HG02870 (cell line): ENCODE measurements around the gene LRCH4.
"Not testable (repeated sequence)": the region's sequence is repeated elsewhere in the genome, so short reads cannot be mapped to it uniquely, and the experiment has no call there.

Experiments
- ATAC-seq: cut with Tn5 transposase; IDR thresholded peaks from one replicate; pipeline ENCODE4 v1.9.1; 2021; ENCODE audit warnings: mild to moderate bottlenecking, moderate library complexity; ENCODE audit not compliant: unreplicated experiment

The LRCH4 gene

DNA sequence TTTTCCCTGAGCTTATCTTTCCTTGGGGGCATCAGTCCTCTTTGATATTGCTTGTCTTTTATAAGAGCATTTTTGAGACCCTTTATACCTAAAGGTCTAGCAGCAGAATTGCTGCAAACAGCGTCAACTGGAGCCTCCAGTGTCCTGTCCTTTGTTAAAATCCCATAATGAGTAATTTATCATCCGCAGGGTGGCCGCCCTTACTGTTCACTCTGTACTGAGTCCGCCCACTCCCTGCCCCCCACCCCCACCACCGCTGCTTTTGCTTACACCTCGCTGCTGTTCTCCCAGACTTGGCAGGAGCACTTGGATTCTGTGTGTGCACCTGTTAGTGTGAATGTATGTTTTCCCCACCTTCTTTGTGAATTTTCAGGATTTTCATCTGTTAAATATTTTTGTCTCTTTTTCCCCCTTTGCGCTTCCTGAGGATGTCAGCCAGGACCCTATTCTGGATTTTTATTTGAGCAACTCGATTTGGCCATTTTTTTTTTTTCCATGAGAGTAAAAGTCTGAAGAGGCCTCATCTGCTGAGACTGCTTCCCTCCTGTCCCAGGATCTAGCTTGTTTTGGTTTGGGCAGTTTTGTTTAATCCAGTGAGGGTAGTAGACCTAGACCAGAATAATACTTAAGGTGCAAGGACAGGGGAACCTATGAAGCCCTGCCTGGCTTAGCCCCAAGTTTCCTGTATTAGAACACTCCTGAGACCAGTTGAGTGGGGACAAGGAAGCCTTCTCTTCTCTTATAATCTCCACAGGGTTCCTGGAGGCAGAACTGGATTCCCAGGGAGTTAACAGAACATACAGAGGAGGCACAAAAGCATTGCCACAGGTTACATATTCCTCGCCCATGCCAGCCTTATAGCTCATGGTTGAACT lies 38.8 kb downstream of the LRCH4 start:
- no peak for ATAC-seq

DNA sequence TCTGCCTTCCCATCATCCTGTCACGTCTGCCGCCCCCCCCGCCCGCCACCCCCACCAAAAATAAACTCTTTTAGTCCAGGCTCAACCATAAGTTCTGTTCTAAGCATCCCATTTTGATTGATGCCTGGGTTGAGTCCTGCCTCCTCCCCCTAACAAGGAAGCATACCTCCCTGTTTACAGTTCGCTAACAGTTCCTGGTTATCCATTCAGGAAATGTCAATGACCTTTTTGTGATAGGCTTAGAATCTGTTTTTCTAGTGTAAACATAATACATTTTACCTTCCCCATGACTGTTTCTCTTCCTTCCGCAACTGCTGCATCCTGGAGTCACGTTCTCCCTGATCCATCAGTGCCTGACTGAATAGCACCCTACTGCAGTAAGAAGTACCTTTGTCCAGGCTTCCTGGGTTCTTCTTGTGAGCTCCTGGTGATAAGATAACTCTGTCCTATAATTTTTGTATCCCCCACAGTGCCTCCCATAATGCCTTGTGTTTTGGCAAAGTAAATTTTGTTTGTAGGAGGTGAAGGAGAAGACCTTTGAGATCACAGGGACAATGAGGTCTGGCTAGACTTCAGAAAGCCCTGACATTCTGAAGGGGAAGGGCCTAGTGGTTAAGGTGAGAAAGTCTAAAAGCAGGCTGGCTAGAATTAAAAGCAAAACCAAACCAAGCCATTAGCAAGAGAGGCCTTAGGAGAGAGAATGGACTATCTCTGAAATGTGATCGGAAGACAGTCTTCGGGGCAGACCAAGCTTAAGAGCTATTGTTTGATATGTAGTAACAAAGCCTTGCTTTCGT lies 39.6 kb downstream of the LRCH4 start:
- no peak for ATAC-seq

DNA sequence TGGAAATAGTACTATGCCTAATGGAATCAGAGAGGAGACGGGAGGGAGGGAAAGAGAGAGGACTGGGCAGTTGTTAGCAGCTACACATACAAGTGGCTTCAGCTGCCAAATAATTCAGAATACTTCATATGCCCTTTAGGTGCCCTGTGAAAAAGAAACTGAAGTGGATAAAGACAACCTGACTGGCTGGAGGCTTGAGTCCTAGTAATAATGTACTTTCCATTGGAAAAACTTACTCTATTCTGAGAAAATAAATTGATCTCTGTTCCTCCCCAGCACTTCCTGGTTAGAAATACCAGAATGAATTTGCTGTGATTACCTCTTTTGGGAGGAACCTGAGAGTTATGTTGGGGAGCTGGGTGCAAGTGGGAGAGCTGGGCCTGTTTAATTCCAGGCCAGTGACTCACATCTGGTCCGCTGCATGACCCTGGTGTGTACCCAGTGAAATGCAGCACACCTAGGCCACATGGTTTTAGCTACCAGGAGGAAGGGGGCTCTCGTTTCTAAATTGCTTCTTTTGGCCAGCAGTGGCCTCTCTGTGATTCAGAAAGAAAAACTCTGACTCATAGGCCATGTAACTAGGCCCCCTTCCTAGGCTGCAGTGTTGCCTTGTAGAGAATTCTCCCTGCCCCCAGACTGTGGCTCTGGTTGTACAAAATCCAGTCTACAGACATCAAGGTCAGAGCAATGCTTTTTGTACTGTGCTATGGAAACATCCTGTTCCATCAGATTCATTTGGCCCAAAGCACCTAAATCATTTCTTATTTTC lies 40.4 kb downstream of the LRCH4 start:
- peak; percentile 55 for ATAC-seq

DNA sequence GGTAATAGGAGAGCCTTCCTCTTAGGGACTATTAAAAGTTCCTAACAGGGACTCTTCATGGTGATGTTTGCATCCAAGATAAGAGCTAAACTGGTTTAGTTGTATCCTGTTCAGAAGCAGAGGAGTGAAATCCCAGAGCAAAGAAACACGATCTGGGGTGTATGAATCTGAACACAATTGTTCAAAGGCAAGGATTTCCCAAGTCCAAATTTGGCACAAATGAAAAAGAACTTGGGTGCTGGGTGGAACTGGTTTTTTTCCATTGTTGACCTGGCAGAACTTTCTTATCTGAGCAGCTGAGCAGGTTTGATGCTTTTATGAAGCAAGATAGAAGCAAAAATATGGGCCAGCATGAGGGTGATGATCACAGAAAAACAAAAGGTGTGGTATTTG lies 41.0 kb downstream of the LRCH4 start:
- no peak for ATAC-seq

DNA sequence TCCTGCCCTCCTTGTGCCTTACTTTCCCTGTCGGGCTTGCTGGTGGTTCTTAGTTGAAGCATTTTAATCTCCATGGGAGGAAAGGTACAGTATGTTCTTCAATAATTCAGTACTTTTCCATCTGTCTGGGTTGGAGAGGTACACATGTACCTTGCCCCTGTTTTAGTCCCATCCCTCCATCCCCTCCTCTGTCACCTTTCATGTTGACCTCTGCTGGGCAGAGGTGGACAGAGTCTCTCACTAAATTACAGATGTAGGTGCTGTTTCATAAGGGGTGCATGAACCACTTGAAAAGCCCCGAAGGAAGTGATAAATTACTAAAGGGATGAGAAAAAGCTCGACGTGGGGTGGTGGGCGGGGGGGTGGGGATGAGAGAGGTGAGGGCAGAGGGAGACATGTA lies 41.5 kb downstream of the LRCH4 start:
- ATAC-seq: no peak

DNA sequence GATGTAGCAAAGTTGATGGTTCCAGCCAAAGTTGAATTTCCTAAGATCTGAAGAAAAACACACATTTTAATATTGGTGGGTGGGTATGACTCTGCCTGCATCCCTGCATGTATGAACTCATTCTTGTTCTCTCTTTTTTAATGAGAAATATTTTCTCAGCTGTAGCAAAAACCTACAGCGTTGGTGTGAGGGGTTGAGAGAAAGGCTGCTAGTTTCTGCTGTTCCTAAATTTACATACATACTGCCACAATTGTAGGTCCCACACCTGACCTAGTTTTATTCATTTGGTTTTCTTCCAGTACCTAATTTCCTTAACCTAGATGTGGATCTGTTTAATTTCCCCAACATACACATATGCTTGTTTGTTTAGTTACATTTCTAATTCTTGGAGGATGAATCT lies 42.3 kb downstream of the LRCH4 start:
- no peak for ATAC-seq

DNA sequence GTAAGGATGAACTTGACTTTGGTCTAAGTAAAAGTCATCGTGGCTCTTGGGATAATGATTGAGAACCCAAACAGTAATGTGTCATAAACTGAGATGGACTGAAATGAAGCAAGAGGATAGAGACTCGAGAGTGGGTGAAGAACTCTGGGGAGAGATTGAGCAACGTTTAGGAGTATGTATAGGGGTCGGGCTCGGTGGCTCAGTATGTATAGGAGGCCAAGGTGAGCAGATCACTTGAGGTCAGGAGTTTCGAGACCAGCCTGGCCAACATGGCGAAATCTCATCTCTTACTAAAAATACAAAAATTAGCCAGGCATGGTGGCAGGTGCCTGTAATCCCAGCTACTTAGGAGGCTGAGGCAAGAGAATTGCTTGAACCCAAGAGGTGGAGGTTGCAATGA lies 44.6 kb downstream of the LRCH4 start:
- ATAC-seq: not testable (repeated sequence)

DNA sequence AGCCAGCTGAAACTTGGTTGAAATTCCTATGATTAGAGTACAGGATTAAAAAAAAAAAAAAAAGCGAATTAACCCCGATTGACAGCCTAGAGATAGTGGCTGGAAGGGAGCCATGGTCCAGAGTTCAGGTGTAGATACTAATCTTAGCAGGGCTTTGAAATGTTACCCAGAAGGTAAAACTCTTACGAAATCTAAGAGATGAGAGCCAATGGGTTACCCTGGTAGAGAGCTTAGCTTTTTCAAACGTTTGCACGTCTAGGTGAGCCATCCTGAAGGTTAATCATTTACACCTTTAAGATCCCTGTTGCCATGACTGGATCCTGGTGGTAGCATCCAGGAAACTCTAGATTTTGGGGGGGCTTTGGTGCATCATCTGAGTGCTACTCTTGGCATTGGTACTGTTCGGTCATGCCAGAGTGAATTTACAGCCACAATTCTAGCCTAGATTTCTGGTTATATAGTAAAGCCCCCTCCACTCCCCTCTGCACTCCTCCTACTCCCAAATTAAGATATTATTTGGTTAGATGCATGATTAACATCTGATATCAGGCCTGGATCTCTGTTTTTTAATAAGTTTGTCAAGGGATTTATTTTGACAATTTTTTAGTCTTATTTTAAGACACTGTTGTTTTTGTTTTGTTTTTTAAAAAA lies 45.7 kb downstream of the LRCH4 start:
- no peak for ATAC-seq

DNA sequence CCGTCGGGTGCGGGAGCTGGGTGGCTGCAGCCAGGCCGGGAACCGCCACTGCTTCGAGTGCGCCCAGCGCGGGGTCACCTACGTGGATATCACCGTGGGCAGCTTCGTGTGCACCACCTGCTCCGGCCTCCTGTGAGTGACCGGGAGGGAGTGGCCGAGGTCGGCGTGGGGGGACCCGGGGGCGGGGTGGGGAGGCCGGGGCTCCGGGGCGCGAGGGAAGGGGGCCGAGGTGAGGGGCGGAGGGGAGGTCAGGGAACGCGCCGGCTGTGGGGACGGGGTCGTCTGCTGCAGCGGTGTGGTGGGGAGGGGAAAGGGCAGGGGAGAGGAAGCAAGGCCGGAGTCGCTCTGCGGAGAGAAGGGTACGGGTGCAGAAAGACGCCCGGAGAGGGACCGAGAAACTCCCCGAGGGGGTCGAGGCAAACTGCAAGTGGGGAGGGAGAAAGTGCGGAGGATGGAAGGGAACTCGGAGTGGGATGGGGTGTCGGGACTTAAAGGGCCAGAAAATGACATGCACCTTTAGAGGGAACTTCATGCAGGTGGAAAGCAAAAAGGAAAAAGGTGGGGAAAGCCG lies 46.4 kb downstream of the LRCH4 start:
- ATAC-seq: no peak

DNA sequence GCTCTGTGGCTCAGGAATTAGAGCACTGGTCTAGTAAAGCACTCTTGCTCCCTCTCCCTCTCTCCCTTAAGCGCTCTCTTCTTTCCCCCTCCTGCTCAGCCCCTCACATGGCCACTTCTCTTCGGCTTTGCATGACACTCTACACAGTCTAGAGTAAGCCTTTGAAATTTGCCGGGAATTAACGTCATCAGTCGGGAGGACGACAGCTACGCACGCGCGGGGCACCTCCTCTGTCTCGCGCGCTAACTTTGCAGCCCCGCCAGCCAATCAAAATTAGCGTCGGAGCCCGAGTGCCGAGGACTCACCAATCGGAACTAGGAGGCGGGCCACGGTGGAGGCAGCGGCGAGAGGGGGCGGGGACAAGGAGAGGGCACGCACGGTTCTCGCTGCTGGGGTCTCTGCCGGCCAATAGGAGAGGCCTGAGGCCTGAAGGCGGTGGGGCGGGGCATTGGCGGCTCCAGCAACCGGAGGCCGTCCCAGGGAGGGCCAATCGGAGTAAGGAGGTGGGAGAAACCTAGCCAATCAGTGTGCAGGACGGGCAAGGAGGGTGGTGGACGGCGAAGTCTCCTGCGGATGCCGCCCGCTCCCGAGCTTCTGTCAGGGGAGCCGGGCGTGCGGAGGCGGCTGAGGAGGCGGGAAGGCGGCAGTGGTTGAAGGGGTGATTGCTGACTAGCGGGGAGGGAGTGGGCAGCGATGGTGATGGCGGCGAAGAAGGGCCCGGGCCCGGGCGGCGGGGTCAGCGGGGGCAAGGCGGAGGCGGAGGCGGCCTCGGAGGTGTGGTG lies 47.1 kb downstream of the LRCH4 start, which contains the start of gene AGFG2:
Gene AGFG2, plus strand, starts transcription at position 550 of the 782 bp plus-strand sequence. Its CDS starts 144 bp downstream, at position 694.
- peak; percentile 89 for ATAC-seq

DNA sequence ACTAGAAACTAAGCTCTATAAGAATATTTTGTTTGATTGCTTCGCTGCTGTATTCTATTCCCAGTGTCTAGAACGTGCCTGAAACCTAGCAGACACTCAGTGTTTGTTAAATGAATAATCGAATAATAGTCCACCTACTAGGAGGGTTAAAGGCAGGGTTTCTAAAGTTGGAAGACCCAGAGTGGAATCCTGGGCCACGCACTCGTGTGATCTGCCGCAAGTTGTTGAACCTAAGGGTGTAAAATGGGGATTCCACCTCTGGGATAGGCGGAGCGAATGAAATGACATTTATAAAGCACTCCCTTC lies 47.6 kb downstream of the LRCH4 start:
- no peak for ATAC-seq

DNA sequence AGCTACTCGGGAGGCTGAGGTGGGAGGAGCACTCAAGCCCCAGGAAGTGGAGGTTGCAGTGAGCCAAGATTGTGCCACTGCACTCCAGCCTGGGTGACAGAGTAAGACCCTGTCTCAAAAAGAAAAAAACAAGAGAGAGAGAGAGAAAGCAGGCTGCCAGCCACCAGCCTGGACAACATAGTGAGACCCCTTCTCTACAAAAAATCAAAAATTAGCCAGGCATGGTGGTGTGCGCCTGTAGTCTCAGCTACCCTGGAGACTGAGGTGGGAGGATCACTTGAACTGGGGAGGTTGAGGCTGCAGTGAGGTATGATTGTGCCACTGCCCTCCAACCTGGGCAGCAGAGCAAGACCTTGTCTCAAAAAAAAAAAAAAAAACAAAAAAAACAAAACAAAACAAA lies 49.2 kb downstream of the LRCH4 start:
- not testable (repeated sequence) for ATAC-seq

DNA sequence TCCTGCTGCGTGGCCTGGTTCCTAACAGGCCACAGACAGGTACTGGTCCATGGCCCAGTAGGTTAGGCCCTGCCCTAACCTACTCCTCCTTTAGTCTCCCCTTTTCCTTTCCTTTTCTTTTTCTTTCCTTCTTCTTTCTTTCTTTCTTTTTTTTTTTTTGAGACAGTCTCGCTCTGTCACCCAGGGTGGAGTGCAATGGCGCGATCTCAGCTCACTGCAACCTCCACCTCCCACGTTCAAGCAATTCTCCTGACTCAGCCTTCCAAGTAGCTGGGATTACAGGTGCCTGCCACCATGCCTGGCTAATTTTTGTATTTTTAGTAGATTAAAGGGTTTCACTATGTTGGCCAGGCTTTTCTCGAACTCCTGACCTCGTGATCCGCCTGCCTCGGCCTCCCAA lies 49.9 kb downstream of the LRCH4 start:
- not testable (repeated sequence) for ATAC-seq

DNA sequence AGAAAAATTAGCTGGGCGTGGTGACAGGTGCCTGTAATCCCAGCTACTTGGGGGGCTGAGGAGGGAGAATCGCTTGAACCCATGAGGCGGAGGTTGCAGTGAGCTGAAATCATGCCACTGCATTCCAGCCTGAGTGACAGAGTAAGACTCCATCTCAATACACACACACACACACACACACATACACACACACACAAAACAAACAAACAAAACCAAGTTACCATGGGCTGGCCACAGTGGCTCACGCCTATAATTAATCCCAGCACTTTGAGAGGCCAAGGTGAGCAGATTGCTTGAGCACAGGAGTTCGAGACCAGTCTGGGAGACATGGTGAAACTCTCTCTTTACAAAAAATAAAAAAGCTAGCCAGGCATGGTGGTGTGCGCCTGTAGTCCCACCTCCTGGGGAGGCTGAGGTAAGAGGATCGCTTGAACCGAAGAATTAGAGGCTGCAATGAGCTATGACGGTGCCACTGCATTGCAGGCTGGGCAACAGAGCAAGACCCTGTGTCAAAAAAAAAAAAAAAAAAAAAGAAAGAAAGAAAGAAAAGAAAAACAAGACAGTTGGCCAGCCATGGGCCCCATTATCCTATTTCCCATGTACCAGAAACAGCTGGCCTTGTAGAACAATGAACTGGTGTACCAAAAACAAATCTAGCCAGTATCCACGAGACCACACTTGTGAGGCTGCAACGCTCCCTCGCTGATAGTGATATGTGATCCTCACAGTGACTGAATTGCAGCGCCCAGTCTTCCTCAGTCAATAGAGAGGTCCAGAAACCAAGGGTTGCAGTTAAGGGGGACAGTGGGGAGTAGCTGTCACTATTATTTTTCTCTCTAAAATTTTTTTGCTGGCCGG lies 53.5 kb downstream of the LRCH4 start:
- no peak for ATAC-seq

DNA sequence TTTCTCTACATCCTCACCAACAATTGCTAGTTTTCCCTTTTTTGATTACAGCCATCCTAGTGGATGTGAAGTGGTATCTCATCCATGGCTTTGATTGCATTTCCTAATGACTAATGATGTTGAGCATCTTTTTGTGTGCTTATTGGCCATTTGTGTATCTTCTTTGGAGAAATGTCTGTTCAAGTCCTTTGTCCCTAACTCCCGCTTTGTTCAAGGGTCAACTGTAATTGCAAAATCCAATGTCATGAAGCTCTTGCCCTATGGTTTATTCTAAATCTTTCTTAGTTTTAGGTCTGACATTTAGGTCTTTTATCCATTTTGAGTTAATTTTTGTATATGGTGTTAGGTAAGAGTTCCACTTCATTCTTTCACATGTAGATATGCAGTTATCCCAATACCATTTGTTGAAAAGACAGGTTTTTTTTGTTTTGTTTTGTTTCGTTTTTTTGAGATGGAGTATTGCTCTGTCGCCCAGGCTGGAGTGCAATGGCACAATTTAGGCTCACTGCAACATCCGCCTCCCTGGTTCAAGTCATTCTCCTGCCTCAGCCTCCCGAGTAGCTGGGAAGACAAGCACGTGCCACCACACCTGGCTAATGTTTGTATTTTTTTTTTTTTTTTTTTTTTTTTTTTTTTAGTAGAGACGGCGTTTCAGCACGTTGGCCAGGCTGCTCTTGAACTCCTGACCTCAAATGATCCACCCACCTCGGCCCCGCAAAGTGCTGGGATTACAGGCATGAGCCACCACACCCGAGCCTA lies 57.6 kb downstream of the LRCH4 start:
- ATAC-seq: not testable (repeated sequence)
